ENCODE data around the gene RBM14.

- TF ChIP-seq FOXK1 (CRISPR knock-in tag; IDR thresholded peaks at IDR 0.05) (no peak), ATF3 (CRISPR knock-in tag; conservative IDR thresholded peaks at IDR 0.05) (no peak), CTCF (IDR thresholded peaks at IDR 0.05) (no peak), ZNF416 (CRISPR knock-in tag; IDR thresholded peaks at IDR 0.05) (no peak), NFYB (CRISPR knock-in tag; conservative IDR thresholded peaks at IDR 0.05; ENCODE audit: low read depth) (no peak), CREM (CRISPR knock-in tag; IDR thresholded peaks at IDR 0.05) (no peak), ZNF671 (CRISPR knock-in tag; IDR thresholded peaks at IDR 0.05) (no peak), TEAD4 (CRISPR knock-in tag; IDR thresholded peaks at IDR 0.05) (no peak), NR2C2 (CRISPR knock-in tag; IDR thresholded peaks at IDR 0.05) (no peak)
Measured at GRCh38 chr11:66593650-66594049, 22.8 kb upstream of the RBM14 start.

Data from WTC11 (cell line).